ENCODE measurements around the gene ATG13.

ATG13 gene

DNA sequence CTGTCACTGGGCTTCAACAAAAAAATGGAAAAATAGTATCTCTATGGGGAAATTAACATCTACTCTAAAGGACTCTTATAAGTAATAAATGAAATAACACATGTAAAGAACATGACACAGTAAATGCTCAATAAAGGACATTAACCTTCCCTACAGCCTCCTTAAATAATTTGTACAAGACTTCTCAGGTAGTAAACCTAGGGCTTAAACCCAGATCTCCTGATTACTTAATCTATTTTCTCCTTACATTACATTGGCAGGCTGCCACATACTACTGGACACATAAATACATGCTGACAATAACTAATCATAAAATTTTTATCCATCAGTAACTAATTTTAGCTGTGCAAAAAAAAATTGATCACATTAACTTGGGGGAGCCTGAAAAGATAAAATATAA is 28.4 kb upstream of the ATG13 start:
- in situ Hi-C loops (cut with MboI; ENCODE audit: low pct_unique_long_range_greater_than_20kb, low sequenced_read_pairs, unreplicated experiment): no loop called here
- TF ChIP-seq, protein P1, sequence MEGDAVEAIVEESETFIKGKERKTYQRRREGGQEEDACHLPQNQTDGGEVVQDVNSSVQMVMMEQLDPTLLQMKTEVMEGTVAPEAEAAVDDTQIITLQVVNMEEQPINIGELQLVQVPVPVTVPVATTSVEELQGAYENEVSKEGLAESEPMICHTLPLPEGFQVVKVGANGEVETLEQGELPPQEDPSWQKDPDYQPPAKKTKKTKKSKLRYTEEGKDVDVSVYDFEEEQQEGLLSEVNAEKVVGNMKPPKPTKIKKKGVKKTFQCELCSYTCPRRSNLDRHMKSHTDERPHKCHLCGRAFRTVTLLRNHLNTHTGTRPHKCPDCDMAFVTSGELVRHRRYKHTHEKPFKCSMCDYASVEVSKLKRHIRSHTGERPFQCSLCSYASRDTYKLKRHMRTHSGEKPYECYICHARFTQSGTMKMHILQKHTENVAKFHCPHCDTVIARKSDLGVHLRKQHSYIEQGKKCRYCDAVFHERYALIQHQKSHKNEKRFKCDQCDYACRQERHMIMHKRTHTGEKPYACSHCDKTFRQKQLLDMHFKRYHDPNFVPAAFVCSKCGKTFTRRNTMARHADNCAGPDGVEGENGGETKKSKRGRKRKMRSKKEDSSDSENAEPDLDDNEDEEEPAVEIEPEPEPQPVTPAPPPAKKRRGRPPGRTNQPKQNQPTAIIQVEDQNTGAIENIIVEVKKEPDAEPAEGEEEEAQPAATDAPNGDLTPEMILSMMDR (IDR thresholded peaks at IDR 0.05; ENCODE audit: extremely low read depth, insufficient read depth, missing control alignments): no peak
- no peak for DNase-seq (ENCODE audit: low spot score)

DNA sequence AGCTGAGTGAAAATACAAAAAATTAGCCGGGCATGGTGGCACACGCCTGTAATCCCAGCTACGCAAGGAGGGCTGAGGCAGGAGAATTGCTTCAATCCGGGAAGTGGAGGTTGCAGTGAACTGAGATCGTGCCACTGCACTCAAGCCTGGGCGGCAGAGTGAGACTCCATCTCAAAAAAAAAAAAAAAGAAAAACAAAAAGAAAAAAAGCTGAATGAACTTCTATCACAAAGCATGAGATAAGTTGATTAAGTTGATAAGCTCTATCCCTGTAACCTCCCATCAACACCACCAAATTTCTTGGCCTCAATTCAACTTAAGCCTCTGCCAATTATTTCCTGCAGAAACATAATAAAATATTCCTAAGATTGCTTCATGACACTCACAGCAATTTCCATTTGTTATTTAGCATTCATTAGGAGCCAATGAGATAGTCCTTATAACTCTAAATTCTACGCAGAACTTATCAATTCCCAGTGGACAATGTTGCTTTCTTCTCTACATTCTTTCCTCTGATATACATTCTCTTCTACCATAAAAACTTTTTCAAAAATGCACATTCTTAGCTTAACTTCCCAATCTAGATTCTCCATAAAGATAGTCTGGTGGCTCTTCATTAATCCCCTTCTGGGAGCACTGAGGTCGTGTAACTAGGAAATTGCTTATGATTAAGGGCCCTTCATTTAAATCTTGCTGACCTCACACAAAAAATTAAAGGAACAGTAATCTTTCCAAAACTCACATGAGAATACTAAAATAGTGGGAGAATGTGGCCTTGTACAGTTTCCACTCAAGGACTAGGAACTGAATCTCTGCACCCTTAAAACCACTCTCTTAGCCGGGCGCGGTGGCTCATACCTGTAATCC is 26.4 kb upstream of the ATG13 start:
- in situ Hi-C loops (cut with MboI; ENCODE audit: low pct_unique_long_range_greater_than_20kb, low sequenced_read_pairs, unreplicated experiment): no loop called here
- no peak for DNase-seq (ENCODE audit: low spot score)
- TF ChIP-seq, protein P1 (IDR thresholded peaks at IDR 0.05; ENCODE audit: extremely low read depth, insufficient read depth, missing control alignments): no peak

DNA sequence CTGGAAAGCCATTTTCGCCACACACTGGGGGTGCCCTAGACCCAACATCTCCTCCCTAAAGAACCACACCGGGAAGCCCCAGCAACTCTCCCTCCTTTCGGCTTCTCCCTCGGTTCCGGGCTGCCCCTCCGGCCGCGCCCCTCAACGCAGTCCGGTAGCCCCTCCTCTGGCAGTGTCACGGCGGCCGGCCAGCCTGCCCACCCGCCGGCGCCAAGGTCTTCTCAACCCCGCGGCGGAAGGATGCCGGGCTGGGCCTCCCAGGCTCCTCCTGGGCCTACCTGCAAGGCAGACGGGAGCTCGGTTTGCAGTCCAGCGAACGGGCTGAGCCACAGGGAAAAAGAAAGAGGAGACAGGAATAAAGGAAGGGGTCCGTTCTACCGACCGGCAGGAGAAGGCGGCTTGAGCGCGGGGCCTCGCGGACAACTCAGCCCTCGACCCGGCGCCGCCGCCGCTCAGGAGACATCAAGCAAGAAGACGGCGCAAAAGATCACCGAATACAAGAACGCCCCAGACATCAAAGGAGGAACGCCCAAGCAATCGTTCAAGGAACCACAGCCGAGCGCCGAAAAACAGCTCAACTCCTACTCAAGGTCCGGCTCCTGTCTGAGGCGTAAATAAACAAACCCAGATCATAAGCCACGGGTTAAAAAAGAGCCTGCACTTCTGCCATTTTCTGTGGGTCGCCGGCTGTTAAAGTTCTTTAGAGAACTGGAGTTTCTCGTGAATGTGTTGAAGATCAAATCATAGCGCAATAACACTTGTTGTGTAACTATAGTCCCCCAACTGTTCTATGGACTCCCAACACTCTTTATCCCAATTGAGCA is 23.6 kb upstream of the ATG13 start, which contains the start of gene AMBRA1:
TSS of gene AMBRA1 (minus strand) at position 474 of the 824 bp plus-strand sequence. CDS start 45,643 bp downstream, outside the sequence.
- peak; percentile 90 for DNase-seq (ENCODE audit: low spot score)
- in situ Hi-C loops (cut with MboI; ENCODE audit: low pct_unique_long_range_greater_than_20kb, low sequenced_read_pairs, unreplicated experiment): no loop called here
- TF ChIP-seq, protein P1 (IDR thresholded peaks at IDR 0.05; ENCODE audit: extremely low read depth, insufficient read depth, missing control alignments): no peak

DNA sequence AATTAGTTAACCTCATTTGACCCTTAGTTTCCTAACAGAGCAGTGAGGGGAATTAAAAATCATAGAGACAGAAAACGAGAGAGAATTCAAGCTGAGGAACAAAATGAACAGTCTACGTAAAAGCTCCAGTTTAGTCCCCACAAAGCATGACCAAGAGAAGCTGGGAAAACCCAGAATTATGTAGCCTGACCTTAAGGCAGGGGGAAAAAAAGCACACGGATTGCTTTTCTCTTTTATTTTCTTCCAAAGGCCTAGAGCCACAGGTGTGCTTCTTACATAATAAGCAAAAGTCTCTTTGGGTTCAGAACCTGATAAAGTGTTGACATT is 23.0 kb upstream of the ATG13 start:
- TF ChIP-seq, protein P1 (IDR thresholded peaks at IDR 0.05; ENCODE audit: extremely low read depth, insufficient read depth, missing control alignments): no peak
- DNase-seq (ENCODE audit: low spot score): no peak
- in situ Hi-C loops (cut with MboI; ENCODE audit: low pct_unique_long_range_greater_than_20kb, low sequenced_read_pairs, unreplicated experiment): no loop called here

DNA sequence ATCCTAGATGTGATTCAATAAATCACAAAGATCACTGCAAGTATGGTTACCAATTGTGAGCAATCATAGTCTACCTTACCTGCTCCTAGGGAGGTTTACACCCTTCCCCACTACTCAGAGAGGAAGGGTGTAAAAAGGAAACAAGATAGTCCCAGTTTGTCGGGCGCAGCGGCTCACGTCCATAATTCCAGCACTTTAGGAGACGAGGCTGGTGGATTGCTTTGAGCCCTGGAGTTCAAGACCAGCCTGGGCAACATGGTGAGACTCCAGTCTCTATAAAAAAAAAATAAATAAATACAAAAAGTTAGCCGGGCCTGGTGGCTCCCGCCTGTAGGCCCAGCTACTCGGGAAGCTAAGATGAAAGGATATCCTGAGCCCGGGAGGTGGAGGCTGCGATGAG is 22.6 kb upstream of the ATG13 start:
- no peak for DNase-seq (ENCODE audit: low spot score)
- in situ Hi-C loops (cut with MboI; ENCODE audit: low pct_unique_long_range_greater_than_20kb, low sequenced_read_pairs, unreplicated experiment): no loop called here
- TF ChIP-seq, protein P1 (IDR thresholded peaks at IDR 0.05; ENCODE audit: extremely low read depth, insufficient read depth, missing control alignments): no peak

DNA sequence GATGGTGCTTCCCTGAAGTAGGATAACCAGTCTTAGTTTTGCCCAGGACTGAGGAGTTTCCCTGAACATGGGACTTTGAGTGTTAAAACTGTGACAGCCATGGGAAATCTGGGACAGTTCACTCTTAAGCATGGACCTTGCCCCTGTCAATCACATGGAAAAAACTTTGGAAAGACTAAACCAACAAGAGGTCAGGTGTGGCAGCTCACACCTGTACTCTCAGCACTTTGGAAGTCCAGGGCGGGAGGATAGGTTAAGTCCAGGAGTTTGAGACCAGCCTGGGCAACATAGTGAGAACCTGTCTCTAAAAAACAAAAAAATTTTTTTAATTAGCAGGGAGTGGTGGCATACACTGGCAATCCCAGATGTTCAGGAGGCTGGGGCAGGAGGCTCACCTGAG is 20.2 kb upstream of the ATG13 start:
- DNase-seq (ENCODE audit: low spot score): no peak
- TF ChIP-seq, protein P1 (IDR thresholded peaks at IDR 0.05; ENCODE audit: extremely low read depth, insufficient read depth, missing control alignments): no peak
- in situ Hi-C loops (cut with MboI; ENCODE audit: low pct_unique_long_range_greater_than_20kb, low sequenced_read_pairs, unreplicated experiment): no loop called here
